ENCODE data around the gene OGFRL1. TPM values are rescaled to one million over a fixed set of nuclear protein-coding genes. Genes with fewer than 3 reads are reported as not detected.
A peak's percentile ranks its signal among the peaks of the same experiment; 100 is the strongest.

Gene OGFRL1
- polyA plus RNA-seq, 2 donors: 12.1 to 15.5 TPM

GRCh38 chr6:71280701-71281100 is 7.9 kb upstream of the OGFRL1 start:
- no peaks in the 10 kb centered on the region for H3K36me3 ChIP-seq (ENCODE audit: control insufficient read depth in 2 of 2, insufficient read depth in 2 of 2, low read length in 1 of 2)
- 77 to 79% methylated on average over 2 of the region's 2 CpGs for WGBS, 2 donors

GRCh38 chr6:71284785-71285184 is 3.8 kb upstream of the OGFRL1 start:
- no peak overlapping the region for H3K4me3 ChIP-seq (ENCODE audit: low read depth in 1 of 2, low read length in 2 of 2)
- H3K36me3 ChIP-seq (ENCODE audit: control insufficient read depth in 2 of 2, insufficient read depth in 2 of 2, low read length in 1 of 2): no peaks in the 10 kb centered on the region
- H3K4me1 ChIP-seq (ENCODE audit: control insufficient read depth in 2 of 2, insufficient read depth in 2 of 2, low read length in 1 of 2): no peaks in the 10 kb centered on the region
- no peaks in the 10 kb centered on the region for H3K9me3 ChIP-seq (ENCODE audit: control insufficient read depth in 2 of 2, insufficient read depth in 1 of 2, low read depth in 1 of 2, low read length in 1 of 2)
- H3K27ac ChIP-seq (ENCODE audit: low read depth in 2 of 2, low read length in 1 of 2): peak overlapping the region; percentile 58 to 74
- no peaks in the 10 kb centered on the region for H3K27me3 ChIP-seq (ENCODE audit: control insufficient read depth in 1 of 2, insufficient read depth in 2 of 2, low read length in 2 of 2)

More at GRCh38 chr6:71280701-71281100, 7.9 kb upstream of the OGFRL1 start:
- no peaks in the 10 kb centered on the region for H3K4me1 ChIP-seq (ENCODE audit: control insufficient read depth in 2 of 2, insufficient read depth in 2 of 2, low read length in 1 of 2)
- H3K9me3 ChIP-seq (ENCODE audit: control insufficient read depth in 2 of 2, insufficient read depth in 1 of 2, low read depth in 1 of 2, low read length in 1 of 2): no peaks in the 10 kb centered on the region
- H3K27ac ChIP-seq (ENCODE audit: low read depth in 2 of 2, low read length in 1 of 2): no peak overlapping the region
- H3K27me3 ChIP-seq (ENCODE audit: control insufficient read depth in 1 of 2, insufficient read depth in 2 of 2, low read length in 2 of 2): no peaks in the 10 kb centered on the region
- H3K4me3 ChIP-seq (ENCODE audit: low read depth in 1 of 2, low read length in 2 of 2): no peak overlapping the region

- Histone ChIP-seq H3K27me3 (ENCODE audit: control insufficient read depth in 1 of 2, insufficient read depth in 2 of 2, low read length in 2 of 2) (no peaks in the 10 kb centered on the region), H3K4me3 (ENCODE audit: low read depth in 1 of 2, low read length in 2 of 2) (no peak overlapping the region), H3K4me1 (ENCODE audit: control insufficient read depth in 2 of 2, insufficient read depth in 2 of 2, low read length in 1 of 2) (no peaks in the 10 kb centered on the region), H3K9me3 (ENCODE audit: control insufficient read depth in 2 of 2, insufficient read depth in 1 of 2, low read depth in 1 of 2, low read length in 1 of 2) (no peaks in the 10 kb centered on the region), H3K36me3 (ENCODE audit: control insufficient read depth in 2 of 2, insufficient read depth in 2 of 2, low read length in 1 of 2) (no peaks in the 10 kb centered on the region), H3K27ac (ENCODE audit: low read depth in 2 of 2, low read length in 1 of 2) (peak overlapping the region; percentile 59)
- WGBS, 2 donors: 66 to 78% methylated on average over 7 of the region's 7 CpGs
Observed at GRCh38 chr6:71287038-71287437, 1.6 kb upstream of the OGFRL1 start.

DNA sequence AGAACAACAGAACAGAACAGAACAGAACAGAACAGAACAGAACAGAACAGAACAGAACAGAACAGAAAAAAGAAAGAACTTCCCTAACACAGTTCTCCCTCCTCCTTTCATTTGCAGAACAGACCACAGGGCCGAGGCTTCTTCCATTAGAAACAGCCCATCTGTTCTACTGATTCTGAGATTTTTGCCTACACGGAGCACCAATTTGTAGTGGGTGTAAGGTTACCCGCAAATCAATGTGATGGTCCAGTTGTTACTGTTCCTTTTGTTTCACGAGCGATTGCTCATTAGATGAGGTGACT is 734 bp upstream of the OGFRL1 start:
- Histone ChIP-seq H3K4me1 (ENCODE audit: control insufficient read depth in 2 of 2, insufficient read depth in 2 of 2, low read length in 1 of 2) (no peaks in the 10 kb centered on the region), H3K4me3 (ENCODE audit: low read depth in 1 of 2, low read length in 2 of 2) (peak overlapping the region; percentile 83 to 94), H3K27ac (ENCODE audit: low read depth in 2 of 2, low read length in 1 of 2) (peak overlapping the region; percentile 96 to 97), H3K27me3 (ENCODE audit: control insufficient read depth in 1 of 2, insufficient read depth in 2 of 2, low read length in 2 of 2) (no peaks in the 10 kb centered on the region), H3K9me3 (ENCODE audit: control insufficient read depth in 2 of 2, insufficient read depth in 1 of 2, low read depth in 1 of 2, low read length in 1 of 2) (no peaks in the 10 kb centered on the region), H3K36me3 (ENCODE audit: control insufficient read depth in 2 of 2, insufficient read depth in 2 of 2, low read length in 1 of 2) (no peaks in the 10 kb centered on the region)
- WGBS, 2 donors: 7% methylated on average over 5 of the region's 5 CpGs

DNA sequence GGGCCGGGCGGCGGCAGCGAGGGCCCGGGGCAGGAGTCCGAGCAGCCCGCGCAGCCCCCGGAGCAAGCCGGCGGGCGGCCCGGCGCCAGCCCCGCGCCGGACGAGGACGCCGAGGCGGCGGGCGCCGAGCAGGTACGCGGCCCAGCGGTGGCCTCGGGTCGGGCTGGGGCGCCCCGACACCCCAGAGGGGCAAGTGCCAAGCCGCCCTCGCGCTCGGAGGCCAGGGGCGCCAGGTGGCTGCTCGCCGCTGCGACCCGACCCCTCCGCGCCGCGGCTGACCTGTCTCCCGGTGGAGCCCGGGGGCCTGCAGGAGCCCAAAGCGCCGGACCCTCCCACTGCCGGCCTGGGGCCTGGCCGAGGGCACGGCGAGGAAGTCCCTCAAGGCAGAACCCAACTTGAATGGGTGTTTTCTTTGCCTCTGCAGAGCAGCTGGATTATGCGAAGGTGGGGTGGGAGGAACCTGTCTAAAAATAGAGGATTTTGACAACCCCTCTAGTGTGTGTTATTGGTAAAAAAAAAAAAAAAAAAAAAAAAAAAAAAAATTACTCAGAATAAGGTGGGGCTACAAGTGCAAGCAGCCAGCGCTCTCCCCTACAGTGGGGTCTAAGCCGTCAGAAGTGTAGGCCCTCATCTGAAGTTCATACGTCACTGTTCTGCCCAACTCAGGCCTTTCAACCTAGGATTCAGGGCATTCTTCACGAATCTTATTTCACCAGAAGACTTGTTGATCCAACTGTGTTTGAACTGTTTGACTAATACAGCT is 609 bp downstream of the OGFRL1 start:
- peaks cover 0 to 2% of the 10 kb centered on the region in 2 donors for H3K36me3 ChIP-seq (ENCODE audit: control insufficient read depth in 2 of 2, insufficient read depth in 2 of 2, low read length in 1 of 2)
- 2 to 3% methylated on average over 48 to 57 of the region's 57 CpGs for WGBS, 2 donors
- H3K4me1 ChIP-seq (ENCODE audit: control insufficient read depth in 2 of 2, insufficient read depth in 2 of 2, low read length in 1 of 2): peaks cover 0 to 2% of the 10 kb centered on the region in 2 donors
- peak overlapping the region; percentile 83 to 94 for H3K4me3 ChIP-seq (ENCODE audit: low read depth in 1 of 2, low read length in 2 of 2)
- H3K27me3 ChIP-seq (ENCODE audit: control insufficient read depth in 1 of 2, insufficient read depth in 2 of 2, low read length in 2 of 2): no peaks in the 10 kb centered on the region
- peak overlapping the region; percentile 96 to 97 for H3K27ac ChIP-seq (ENCODE audit: low read depth in 2 of 2, low read length in 1 of 2)
- H3K9me3 ChIP-seq (ENCODE audit: control insufficient read depth in 2 of 2, insufficient read depth in 1 of 2, low read depth in 1 of 2, low read length in 1 of 2): no peaks in the 10 kb centered on the region

DNA sequence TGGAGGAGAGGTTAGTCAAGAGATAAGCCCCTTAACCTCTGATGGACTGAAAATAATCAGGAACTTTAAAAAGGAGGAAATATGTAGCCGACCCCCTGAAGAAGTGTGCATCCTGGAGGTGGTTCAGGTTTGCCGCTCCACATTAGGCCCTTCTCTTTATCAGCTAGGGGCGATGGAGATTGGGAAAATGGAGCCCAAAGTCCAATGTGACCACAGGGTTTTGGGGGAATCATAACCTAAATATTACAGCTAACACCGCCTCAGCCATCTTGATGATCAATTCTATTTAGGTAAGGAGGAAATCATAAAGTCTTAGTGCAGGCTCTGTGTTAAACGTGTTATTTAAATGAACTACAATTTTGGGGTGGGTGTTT is 1.2 kb downstream of the OGFRL1 start:
- peaks cover 0 to 2% of the 10 kb centered on the region in 2 donors for H3K36me3 ChIP-seq (ENCODE audit: control insufficient read depth in 2 of 2, insufficient read depth in 2 of 2, low read length in 1 of 2)
- peak overlapping the region; percentile 83 to 94 for H3K4me3 ChIP-seq (ENCODE audit: low read depth in 1 of 2, low read length in 2 of 2)
- H3K9me3 ChIP-seq (ENCODE audit: control insufficient read depth in 2 of 2, insufficient read depth in 1 of 2, low read depth in 1 of 2, low read length in 1 of 2): no peaks in the 10 kb centered on the region
- H3K27me3 ChIP-seq (ENCODE audit: control insufficient read depth in 1 of 2, insufficient read depth in 2 of 2, low read length in 2 of 2): no peaks in the 10 kb centered on the region
- 70% methylated on average over 5 of the region's 5 CpGs for WGBS, 2 donors
- H3K27ac ChIP-seq (ENCODE audit: low read depth in 2 of 2, low read length in 1 of 2): no peak overlapping the region
- peaks cover 0 to 4% of the 10 kb centered on the region in 2 donors for H3K4me1 ChIP-seq (ENCODE audit: control insufficient read depth in 2 of 2, insufficient read depth in 2 of 2, low read length in 1 of 2)

DNA sequence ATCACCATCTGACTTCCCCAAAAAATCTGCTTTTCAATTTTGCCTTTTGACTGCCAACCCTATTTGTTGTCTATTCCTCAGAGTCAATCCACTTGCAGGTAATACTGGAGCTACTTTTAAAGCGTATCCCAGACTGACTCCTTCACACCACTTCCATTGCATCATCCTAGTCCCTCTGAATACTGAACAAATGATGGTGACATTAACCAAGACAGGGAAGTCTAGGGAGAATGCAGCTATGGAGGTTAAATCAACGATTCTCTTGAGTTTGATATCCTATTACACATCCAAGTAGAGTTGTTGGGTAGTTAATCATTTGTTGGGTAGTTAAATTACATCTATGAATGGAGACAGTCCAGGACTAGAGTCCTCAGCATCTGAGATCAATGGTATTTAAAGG is 2.0 kb downstream of the OGFRL1 start:
- 69 to 81% methylated on average over 2 of the region's 2 CpGs for WGBS, 2 donors
- Histone ChIP-seq H3K4me1 (ENCODE audit: control insufficient read depth in 2 of 2, insufficient read depth in 2 of 2, low read length in 1 of 2) (peaks cover 0 to 4% of the 10 kb centered on the region in 2 donors), H3K36me3 (ENCODE audit: control insufficient read depth in 2 of 2, insufficient read depth in 2 of 2, low read length in 1 of 2) (peaks cover 0 to 2% of the 10 kb centered on the region in 2 donors)

DNA sequence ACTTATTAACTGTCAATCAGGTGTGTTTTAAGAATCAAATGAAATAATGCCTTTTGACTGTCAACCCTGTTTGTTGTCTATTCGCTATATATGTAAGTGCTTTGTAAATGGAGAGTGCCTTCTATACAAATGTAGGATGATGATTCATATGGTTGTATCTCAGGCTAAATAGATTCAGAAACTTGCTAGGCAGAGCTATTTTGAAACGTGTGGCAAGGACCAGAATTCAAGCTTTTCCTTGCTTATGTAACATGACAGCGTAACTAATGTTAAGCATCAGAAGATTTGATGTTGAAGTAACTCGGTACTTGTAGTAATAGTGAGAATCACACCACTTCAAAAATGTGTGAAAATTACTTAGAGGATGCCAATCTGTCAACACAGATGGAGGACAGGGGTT is 3.4 kb downstream of the OGFRL1 start:
- Histone ChIP-seq H3K27me3 (ENCODE audit: control insufficient read depth in 1 of 2, insufficient read depth in 2 of 2, low read length in 2 of 2) (no peaks in the 10 kb centered on the region), H3K4me3 (ENCODE audit: low read depth in 1 of 2, low read length in 2 of 2) (no peak overlapping the region), H3K9me3 (ENCODE audit: control insufficient read depth in 2 of 2, insufficient read depth in 1 of 2, low read depth in 1 of 2, low read length in 1 of 2) (no peaks in the 10 kb centered on the region), H3K36me3 (ENCODE audit: control insufficient read depth in 2 of 2, insufficient read depth in 2 of 2, low read length in 1 of 2) (peaks cover 0 to 2% of the 10 kb centered on the region in 2 donors), H3K4me1 (ENCODE audit: control insufficient read depth in 2 of 2, insufficient read depth in 2 of 2, low read length in 1 of 2) (peaks cover 0 to 4% of the 10 kb centered on the region in 2 donors), H3K27ac (ENCODE audit: low read depth in 2 of 2, low read length in 1 of 2) (peak overlapping the region in 1 of 2 donors; percentile 26)
- WGBS, 2 donors: 42 to 53% methylated on average over 4 of the region's 4 CpGs

More for the DNA sequence above, 2.0 kb downstream of the OGFRL1 start:
- H3K9me3 ChIP-seq (ENCODE audit: control insufficient read depth in 2 of 2, insufficient read depth in 1 of 2, low read depth in 1 of 2, low read length in 1 of 2): no peaks in the 10 kb centered on the region
- H3K27ac ChIP-seq (ENCODE audit: low read depth in 2 of 2, low read length in 1 of 2): peak overlapping the region in 1 of 2 donors; percentile 27
- no peaks in the 10 kb centered on the region for H3K27me3 ChIP-seq (ENCODE audit: control insufficient read depth in 1 of 2, insufficient read depth in 2 of 2, low read length in 2 of 2)
- H3K4me3 ChIP-seq (ENCODE audit: low read depth in 1 of 2, low read length in 2 of 2): peak overlapping the region in 1 of 2 donors; percentile 83

DNA sequence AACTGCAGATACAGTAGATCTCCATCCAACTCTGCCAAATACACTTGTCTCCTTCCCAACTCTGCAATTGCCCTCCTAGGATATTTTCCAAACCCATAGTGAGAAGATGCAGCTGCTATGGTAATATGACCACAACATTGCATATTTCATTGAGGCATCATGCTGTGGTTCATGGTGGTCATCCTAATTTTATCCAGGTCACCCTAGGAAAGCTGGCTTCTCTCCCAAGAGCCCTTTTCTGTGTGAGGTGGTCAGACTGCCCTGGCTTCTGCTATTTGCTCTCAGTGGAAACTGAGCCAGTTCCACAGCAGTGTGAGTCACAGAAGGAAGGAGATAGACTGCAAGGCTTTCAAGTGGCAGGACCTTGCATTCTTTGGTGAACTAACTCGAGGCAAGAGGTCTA is 5.5 kb downstream of the OGFRL1 start:
- H3K4me3 ChIP-seq (ENCODE audit: low read depth in 1 of 2, low read length in 2 of 2): no peak overlapping the region
- 19 to 26% methylated on average over 1 of the region's 1 CpG for WGBS, 2 donors
- peaks cover 0 to 4% of the 10 kb centered on the region in 2 donors for H3K4me1 ChIP-seq (ENCODE audit: control insufficient read depth in 2 of 2, insufficient read depth in 2 of 2, low read length in 1 of 2)
- peaks cover 0 to 2% of the 10 kb centered on the region in 2 donors for H3K36me3 ChIP-seq (ENCODE audit: control insufficient read depth in 2 of 2, insufficient read depth in 2 of 2, low read length in 1 of 2)
- H3K27me3 ChIP-seq (ENCODE audit: control insufficient read depth in 1 of 2, insufficient read depth in 2 of 2, low read length in 2 of 2): no peaks in the 10 kb centered on the region
- H3K27ac ChIP-seq (ENCODE audit: low read depth in 2 of 2, low read length in 1 of 2): no peak overlapping the region
- no peaks in the 10 kb centered on the region for H3K9me3 ChIP-seq (ENCODE audit: control insufficient read depth in 2 of 2, insufficient read depth in 1 of 2, low read depth in 1 of 2, low read length in 1 of 2)

DNA sequence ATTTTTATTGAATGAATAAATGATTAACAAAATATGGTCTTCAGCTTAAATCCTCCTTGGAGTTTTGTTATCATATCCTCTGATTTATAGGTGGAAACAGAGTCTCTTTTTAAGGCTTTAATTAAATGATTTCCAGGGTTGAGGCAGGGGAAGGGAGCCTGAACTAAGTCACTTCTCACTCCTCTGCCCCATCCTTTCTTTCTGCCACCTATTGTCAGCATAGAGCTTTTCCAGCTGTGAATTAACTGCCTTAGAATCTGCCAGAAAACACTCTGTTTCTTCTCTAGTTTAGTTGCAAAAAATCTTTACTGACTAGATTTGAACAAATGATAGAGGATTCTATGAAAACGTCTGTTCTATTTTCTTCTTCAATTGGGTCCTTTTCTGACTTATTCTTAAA is 9.8 kb downstream of the OGFRL1 start:
- WGBS, 2 donors: 73% methylated on average over 1 of the region's 1 CpG
- Histone ChIP-seq H3K36me3 (ENCODE audit: control insufficient read depth in 2 of 2, insufficient read depth in 2 of 2, low read length in 1 of 2) (peaks cover 0 to 7% of the 10 kb centered on the region in 2 donors), H3K9me3 (ENCODE audit: control insufficient read depth in 2 of 2, insufficient read depth in 1 of 2, low read depth in 1 of 2, low read length in 1 of 2) (no peaks in the 10 kb centered on the region), H3K4me1 (ENCODE audit: control insufficient read depth in 2 of 2, insufficient read depth in 2 of 2, low read length in 1 of 2) (peaks cover 0 to 4% of the 10 kb centered on the region in 2 donors), H3K27ac (ENCODE audit: low read depth in 2 of 2, low read length in 1 of 2) (no peak overlapping the region), H3K27me3 (ENCODE audit: control insufficient read depth in 1 of 2, insufficient read depth in 2 of 2, low read length in 2 of 2) (no peaks in the 10 kb centered on the region), H3K4me3 (ENCODE audit: low read depth in 1 of 2, low read length in 2 of 2) (no peak overlapping the region)

Data from esophagus (tissue), 2 donors.